C4-2B (cell line): Measurements from ENCODE around the gene DAZAP1.

Experiments
- ZFX ChIP-seq: fragments of 450-650 bp; IDR thresholded peaks from 2 replicates; pipeline ENCODE4 v1.6.1; 2017
- TF ChIP-seq, protein P1 (sequence below): fragments of 450-650 bp; conservative IDR thresholded peaks from 2 replicates; pipeline ENCODE4 v1.5.1; 2017; ENCODE audit warnings: mild to moderate bottlenecking

DNA sequence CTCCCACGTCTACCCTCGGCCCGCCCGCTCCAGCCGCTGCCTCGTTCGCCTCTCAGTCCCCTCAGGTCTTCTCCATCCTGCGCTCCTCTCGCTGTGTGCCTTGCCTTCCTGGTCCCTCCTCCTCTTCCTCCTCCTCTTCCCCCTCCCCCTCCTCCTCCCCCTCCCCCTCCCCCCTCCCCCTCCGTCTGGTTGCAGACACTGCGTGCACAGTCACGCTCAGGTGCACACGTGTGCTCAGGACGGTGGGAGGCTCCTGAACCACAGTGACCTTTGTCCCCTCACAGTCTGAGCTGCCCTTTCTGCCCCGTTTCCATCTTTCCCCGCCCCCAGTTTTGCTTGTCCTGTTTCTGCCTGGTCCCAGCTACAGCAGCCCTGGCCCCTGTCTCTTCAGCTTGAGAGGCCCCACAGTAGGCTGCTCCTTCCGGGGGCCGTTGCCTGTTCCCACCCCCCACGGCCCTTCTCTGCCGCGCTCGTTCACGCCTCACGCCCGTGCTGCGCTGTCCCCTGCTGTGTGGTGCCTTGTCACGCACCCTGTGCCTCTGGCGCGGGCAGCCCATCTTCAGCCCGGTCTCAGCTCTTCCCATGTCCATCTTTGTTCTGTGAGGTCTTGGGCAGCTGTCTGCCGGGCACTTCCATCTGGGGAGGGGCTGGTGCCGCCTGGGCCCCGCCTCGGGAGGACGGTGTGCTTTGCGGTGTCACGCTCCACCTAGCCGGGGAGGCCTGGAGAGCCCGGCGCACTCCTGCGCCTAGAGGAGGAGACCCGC, 17.0 kb downstream of the DAZAP1 start:
- TF ChIP-seq, protein P1, sequence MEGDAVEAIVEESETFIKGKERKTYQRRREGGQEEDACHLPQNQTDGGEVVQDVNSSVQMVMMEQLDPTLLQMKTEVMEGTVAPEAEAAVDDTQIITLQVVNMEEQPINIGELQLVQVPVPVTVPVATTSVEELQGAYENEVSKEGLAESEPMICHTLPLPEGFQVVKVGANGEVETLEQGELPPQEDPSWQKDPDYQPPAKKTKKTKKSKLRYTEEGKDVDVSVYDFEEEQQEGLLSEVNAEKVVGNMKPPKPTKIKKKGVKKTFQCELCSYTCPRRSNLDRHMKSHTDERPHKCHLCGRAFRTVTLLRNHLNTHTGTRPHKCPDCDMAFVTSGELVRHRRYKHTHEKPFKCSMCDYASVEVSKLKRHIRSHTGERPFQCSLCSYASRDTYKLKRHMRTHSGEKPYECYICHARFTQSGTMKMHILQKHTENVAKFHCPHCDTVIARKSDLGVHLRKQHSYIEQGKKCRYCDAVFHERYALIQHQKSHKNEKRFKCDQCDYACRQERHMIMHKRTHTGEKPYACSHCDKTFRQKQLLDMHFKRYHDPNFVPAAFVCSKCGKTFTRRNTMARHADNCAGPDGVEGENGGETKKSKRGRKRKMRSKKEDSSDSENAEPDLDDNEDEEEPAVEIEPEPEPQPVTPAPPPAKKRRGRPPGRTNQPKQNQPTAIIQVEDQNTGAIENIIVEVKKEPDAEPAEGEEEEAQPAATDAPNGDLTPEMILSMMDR, result no peak
- no peak for TF ChIP-seq ZFX
